MM.1S (cell line): ENCODE data around the gene ACOX2.

Experiments used
- DNase-seq: peaks from one replicate; pipeline ENCODE4 v3.0.0-alpha.2; 2015
- H2AFZ ChIP-seq: fragments of 300-600 bp; sonication (generic); 2 replicates; pipeline ENCODE4 v1.6.0; 2016; ENCODE audit warnings: antibody characterized with exemption, low read length
- H3F3A ChIP-seq: fragments of 300-600 bp; sonication (generic); 2 replicates; pipeline ENCODE4 v1.6.1; 2016; ENCODE audit warnings: mild to moderate bottlenecking, antibody characterized with exemption, low read length, moderate library complexity, mixed read lengths; ENCODE audit not compliant: insufficient read depth
- H3K27ac ChIP-seq: fragments of 300-600 bp; sonication (generic); 2 replicates; pipeline ENCODE4 v1.5.1; 2016; ENCODE audit warnings: mild to moderate bottlenecking, low read length
- H3K27me3 ChIP-seq: fragments of 300-600 bp; sonication (generic); replicated peaks from 2 replicates; pipeline ENCODE4 v1.6.0; 2016; ENCODE audit warnings: low read length; ENCODE audit not compliant: insufficient read depth
- H3K36me3 ChIP-seq: fragments of 300-600 bp; sonication (generic); replicated peaks from 2 replicates; pipeline ENCODE4 v1.6.1; 2016; ENCODE audit warnings: mild to moderate bottlenecking, low read length, mixed read lengths; ENCODE audit not compliant: insufficient read depth
- H3K4me1 ChIP-seq: fragments of 300-600 bp; sonication (generic); 2 replicates; pipeline ENCODE4 v1.6.1; 2016; ENCODE audit warnings: low read length, mixed read lengths
- H3K4me2 ChIP-seq: fragments of 300-600 bp; sonication (generic); 2 replicates; pipeline ENCODE4 v1.6.0; 2016; ENCODE audit warnings: low read depth, low read length
- H3K4me3 ChIP-seq: fragments of 300-600 bp; sonication (generic); 2 replicates; pipeline ENCODE4 v1.5.1; 2016; ENCODE audit warnings: low read length, mixed read lengths
- H3K79me2 ChIP-seq: fragments of 300-600 bp; sonication (generic); 2 replicates; pipeline ENCODE4 v1.6.1; 2016; ENCODE audit warnings: mixed run types, low read length, mixed read lengths
- H3K9ac ChIP-seq: fragments of 300-600 bp; sonication (generic); 2 replicates; pipeline ENCODE4 v1.6.1; 2016; ENCODE audit warnings: low read length, mixed read lengths
- H3K9me2 ChIP-seq: fragments of 300-600 bp; sonication (generic); replicated peaks from 2 replicates; pipeline ENCODE4 v1.6.1; 2016; ENCODE audit warnings: mild to moderate bottlenecking, low read length, mixed read lengths; ENCODE audit not compliant: insufficient read depth
- H3K9me3 ChIP-seq: fragments of 300-600 bp; sonication (generic); replicated peaks from 2 replicates; pipeline ENCODE4 v1.6.1; 2016; ENCODE audit warnings: mild to moderate bottlenecking, low read length, mixed read lengths; ENCODE audit not compliant: insufficient read depth
- H4K20me1 ChIP-seq: fragments of 300-600 bp; sonication (generic); 2 replicates; pipeline ENCODE4 v1.6.1; 2016; ENCODE audit warnings: mild to moderate bottlenecking, low read length, moderate library complexity, mixed read lengths; ENCODE audit not compliant: insufficient read depth
- CTCF ChIP-seq: fragments of 300-600 bp; sonication (generic); IDR thresholded peaks from 2 replicates; pipeline ENCODE4 v1.5.1; 2016; ENCODE audit warnings: antibody characterized with exemption, low read length, mixed read lengths
- EZH2 ChIP-seq: fragments of 300-600 bp; sonication (generic); optimal IDR thresholded peaks from 2 replicates; pipeline ENCODE3; 2017; ENCODE audit warnings: low read depth, mild to moderate bottlenecking, antibody characterized with exemption, low read length, mixed read lengths
- EZH2phosphoT487 ChIP-seq: fragments of 300-600 bp; sonication (generic); IDR thresholded peaks from 2 replicates; pipeline ENCODE4 v1.6.1; 2018; ENCODE audit warnings: antibody characterized with exemption, low read length

ACOX2 gene

DNA sequence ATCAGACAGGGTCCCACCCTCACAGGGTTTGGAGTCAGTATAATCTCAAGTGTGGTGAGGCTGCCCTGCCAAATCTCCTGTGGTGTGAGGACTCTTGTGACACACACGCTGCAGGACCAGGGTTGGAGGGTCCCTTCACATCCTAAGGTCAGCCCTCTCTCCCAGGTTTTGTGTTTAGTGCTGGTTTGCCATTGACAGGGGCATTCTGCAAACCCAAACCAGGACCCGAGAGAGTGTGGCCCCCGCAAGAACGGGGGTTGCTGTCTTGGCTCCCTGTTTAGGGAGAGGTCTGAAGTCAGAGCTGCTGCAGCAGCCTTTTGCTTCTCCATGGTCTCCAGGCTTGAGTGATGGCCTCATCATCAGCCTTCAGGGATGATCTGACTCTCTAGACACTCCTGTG, 25.5 kb upstream of the ACOX2 start:
- Histone ChIP-seq H3K4me3 (no peak overlapping the region), H3K27ac (no peak overlapping the region), H3K9me2 (no peaks in the 10 kb centered on the region), H3K36me3 (no peaks in the 10 kb centered on the region), H4K20me1 (no peaks in the 10 kb centered on the region), H3K4me2 (no peak overlapping the region), H3F3A (no peaks in the 10 kb centered on the region), H2AFZ (no peak overlapping the region), H3K79me2 (no peaks in the 10 kb centered on the region), H3K27me3 (no peaks in the 10 kb centered on the region), H3K4me1 (no peaks in the 10 kb centered on the region), H3K9ac (no peak overlapping the region), H3K9me3 (no peaks in the 10 kb centered on the region)
- TF ChIP-seq EZH2phosphoT487, result no peak
- no peak for DNase-seq

DNA sequence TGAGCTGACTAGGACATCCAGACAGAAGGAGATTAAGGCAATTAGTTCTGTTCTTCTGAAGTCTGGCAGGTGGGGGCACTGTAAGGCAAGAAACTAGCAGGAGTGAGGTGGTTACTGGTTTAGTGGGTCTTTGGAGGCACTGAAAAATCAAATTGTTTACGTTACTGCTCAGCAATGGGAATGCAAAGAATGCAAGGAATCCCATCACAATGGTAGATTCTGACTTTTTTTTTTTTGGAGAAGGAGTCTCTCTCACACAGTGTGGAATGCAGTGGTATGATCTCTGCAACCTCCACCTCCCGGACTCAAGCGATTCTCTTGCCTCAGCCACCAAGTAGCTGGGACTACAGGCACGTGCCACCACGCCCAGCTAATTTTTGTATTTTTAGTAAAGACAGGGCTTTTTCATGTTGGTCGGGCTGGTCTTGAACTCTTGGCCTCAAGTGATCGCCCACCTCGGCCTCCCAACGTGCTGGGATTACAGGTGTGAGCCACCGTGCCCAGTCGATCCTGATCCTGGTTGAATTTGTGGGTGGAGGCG, 23.9 kb upstream of the ACOX2 start:
- no peak overlapping the region for H3K9ac ChIP-seq
- H3K4me2 ChIP-seq, result no peak overlapping the region
- no peak overlapping the region for H3K4me3 ChIP-seq
- H2AFZ ChIP-seq, result no peak overlapping the region
- no peak overlapping the region for H3K27ac ChIP-seq
- no peaks in the 10 kb centered on the region for H3K4me1 ChIP-seq
- H3K27me3 ChIP-seq, result no peaks in the 10 kb centered on the region
- H3K9me2 ChIP-seq, result no peaks in the 10 kb centered on the region
- TF ChIP-seq CTCF, result no peak
- no peak for TF ChIP-seq EZH2
- no peak for TF ChIP-seq EZH2phosphoT487
- no peak for DNase-seq
- no peaks in the 10 kb centered on the region for H3K9me3 ChIP-seq
- H3K79me2 ChIP-seq, result no peaks in the 10 kb centered on the region
- H4K20me1 ChIP-seq, result no peaks in the 10 kb centered on the region
- no peaks in the 10 kb centered on the region for H3K36me3 ChIP-seq
- H3F3A ChIP-seq, result no peaks in the 10 kb centered on the region

DNA sequence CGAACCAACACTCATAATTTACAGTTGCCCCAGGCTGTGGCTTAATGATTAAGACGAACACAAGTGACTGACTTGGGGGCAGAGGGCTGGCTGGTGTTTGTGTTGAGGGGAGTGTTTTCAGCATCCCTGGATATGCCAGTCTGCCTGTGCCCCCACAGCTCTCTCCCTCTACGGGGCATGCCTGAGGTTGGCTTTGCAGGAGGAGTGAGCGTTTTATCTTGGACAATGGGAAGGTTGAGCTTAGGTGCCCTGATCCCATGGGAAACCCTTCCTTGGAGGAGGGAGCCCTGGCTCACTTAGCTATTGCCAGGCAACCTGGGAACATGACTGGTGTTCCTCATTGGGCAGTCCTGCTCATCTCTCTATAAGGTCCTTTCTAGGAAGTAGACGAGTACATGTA, 22.6 kb upstream of the ACOX2 start:
- Histone ChIP-seq H3K9me2 (no peaks in the 10 kb centered on the region), H3K27me3 (no peaks in the 10 kb centered on the region), H3K27ac (no peak overlapping the region), H3K4me3 (no peak overlapping the region), H3K36me3 (no peaks in the 10 kb centered on the region), H3K9ac (no peak overlapping the region), H3K4me2 (no peak overlapping the region), H2AFZ (no peak overlapping the region), H3K79me2 (no peaks in the 10 kb centered on the region), H4K20me1 (no peaks in the 10 kb centered on the region), H3K9me3 (no peaks in the 10 kb centered on the region), H3F3A (no peaks in the 10 kb centered on the region), H3K4me1 (no peaks in the 10 kb centered on the region)
- TF ChIP-seq CTCF, result no peak
- TF ChIP-seq EZH2phosphoT487, result no peak
- TF ChIP-seq EZH2, result no peak
- no peak for DNase-seq

DNA sequence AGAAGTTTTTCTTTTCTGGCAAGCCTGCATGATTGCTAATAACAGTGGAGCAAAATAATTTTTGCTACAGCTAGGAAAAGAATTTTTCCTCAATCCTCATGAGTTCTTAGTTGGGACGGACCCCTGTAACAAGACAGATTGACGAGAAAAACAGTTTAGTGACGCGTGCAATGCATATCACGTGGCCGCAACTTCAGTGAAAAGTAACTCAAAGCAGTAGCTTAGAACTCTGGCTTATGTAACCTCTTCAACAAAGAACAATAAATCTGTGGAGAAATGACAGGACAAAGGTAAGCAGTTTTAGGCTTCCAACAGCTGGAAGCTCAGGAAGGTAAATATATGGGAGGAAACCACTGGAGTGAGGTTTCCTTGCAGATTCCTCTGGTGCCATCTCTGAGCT, 20.5 kb upstream of the ACOX2 start:
- Histone ChIP-seq H3K4me2 (no peak overlapping the region), H3K9me3 (no peaks in the 10 kb centered on the region), H3F3A (no peaks in the 10 kb centered on the region), H3K27ac (no peak overlapping the region), H3K9me2 (no peaks in the 10 kb centered on the region), H3K4me3 (no peak overlapping the region), H3K79me2 (no peaks in the 10 kb centered on the region), H3K4me1 (no peaks in the 10 kb centered on the region), H3K27me3 (no peaks in the 10 kb centered on the region), H3K36me3 (no peaks in the 10 kb centered on the region), H4K20me1 (no peaks in the 10 kb centered on the region), H3K9ac (no peak overlapping the region), H2AFZ (no peak overlapping the region)
- TF ChIP-seq EZH2phosphoT487 (no peak), EZH2 (no peak), CTCF (no peak)
- no peak for DNase-seq
